Amygdala (tissue), 56 donors: ENCODE data around the gene MED13.
"Not testable (repeated sequence)": the region's sequence is repeated elsewhere in the genome, so short reads cannot be mapped to it uniquely, and the experiment has no call there.

Source experiments
- DNase-seq, 56 donors: peaks; one replicate each; lab custom pipeline; 2025; lab: John Stamatoyannopoulos, UW

MED13 gene

DNA sequence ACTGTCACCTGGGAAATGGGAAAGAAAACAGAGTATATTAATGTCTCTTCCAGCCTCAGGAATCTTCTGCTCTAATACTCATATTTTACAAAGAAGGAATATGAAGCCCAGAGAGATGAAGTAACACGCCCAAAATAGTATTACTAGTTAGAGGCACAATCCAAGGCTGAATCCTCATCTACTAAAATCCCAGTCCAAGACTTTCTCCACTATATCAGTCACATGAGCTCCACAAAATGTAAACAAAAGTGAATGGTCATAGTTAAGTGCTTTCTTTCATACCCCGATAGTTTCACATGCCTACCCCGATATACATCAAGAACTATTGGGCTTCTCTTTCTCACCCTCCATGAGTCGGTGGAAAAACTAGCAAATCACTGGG is 138.3 kb downstream of the MED13 start:
- DNase-seq: no peak

DNA sequence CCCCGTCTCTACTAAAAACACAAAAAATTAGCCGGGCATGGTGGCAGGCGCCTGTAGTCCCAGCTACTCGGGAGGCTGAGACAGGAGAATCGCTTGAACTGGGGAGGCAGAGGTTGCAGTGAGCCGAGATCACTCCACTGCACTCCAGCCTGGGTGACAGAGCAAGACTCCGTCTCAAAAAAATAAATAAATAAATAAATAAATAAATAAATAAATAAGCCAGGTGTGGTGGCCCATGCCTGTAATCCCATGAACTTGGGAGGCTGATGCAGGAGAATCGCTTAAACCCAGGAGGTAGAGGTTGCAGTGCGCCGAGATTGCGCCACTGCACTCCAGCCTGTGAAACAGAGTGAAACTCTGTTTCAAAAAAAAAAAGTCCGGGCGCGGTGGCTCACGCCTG is 149.9 kb downstream of the MED13 start:
- DNase-seq: not testable (repeated sequence)

DNA sequence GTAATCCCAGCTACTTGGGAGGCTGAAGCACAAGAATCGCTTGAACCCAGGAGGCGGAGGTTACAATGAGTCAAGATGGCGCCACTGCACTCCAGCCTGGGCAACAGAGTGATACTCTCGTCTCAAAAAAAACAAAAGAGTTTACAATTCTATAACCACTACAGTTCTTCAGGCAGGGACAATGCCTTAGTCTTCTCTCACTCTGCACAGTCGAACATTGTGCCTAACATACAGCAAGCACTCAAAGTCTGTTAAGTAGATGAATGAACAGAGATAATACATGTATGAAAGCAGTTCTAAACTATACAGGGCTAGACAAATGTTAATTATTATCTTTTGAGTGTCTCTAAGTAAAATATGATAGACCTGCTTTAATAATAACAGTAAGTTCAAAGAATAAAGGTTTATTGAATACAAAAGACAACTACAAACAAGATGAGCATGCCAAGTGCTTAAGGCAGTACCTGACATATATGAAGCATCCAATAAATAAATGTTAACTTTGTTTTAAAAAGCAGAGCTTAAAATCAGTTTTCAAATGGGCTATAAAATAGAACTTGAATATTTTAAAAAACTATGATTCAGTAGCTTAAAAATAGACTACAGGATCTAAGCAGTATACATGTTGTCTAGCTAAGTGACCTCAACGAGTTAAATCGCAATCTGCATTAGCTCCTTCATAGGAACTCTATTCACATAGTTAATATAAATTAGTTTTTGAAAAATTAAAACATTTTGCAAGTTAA is 156.6 kb downstream of the MED13 start:
- DNase-seq: no peak

DNA sequence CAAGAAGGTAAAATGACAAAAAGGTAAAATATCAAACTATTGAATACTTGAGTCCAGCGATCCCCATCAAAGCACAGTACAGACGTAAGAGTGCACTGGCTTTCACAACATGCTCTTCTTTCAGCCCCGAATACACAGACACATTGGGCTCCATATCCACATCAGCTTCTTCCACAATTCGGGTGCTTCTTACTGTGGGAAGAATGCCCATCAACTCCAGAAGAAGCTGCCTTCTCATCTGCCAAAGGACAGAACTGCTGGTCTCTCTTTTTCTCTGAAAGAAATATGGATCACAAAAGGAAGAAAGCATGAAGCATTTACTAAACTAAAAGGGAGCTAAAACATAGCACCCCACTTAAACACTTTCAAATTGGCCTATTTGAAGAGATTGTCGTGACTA is 157.7 kb downstream of the MED13 start:
- no peak for DNase-seq

DNA sequence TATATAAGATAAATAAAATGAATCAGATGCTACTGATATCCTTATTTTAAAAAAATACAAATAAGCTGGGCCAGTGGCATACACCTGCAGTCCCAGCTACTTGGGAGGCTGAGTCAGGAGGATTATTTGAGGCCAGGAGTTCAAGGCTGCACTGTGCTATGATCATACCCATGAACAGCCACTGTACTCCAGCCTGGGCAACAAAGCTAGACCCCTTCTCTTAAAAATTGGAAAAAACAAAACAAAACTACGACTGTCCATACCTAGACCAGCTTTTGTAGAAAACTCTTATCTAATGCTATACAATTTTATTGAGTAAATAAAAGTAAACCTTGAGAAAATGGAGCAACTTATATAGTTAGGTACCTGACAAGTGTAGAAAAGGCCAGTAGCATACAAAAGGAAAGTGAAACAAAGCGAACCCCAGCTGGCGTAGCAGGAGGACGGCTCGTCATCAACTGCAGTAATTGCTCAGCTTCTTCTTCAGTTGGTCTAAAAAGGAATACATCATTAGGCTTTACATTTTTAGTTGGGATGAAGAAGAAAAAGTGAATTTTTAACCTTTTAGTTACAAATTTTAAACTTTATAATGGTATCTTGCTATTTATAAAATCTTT is 160.9 kb downstream of the MED13 start:
- DNase-seq: no peak

DNA sequence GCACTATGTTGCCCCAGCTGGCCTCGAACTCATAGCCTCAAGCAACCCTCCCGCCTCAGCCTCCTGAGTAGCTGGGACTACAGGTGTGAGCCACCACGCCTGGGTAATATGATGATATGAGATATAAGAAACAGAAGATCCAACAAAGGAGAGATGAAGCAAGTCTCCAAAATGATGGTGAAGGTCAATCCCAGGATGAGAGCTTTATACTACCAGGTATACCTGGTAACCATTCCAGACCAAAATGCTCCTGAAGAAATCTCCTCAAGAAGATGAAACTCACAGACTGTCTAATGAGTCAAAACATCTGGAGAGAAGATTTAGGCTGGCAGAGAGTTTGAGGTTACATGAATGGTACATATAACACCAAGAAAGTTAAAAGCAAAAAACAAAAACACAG is 161.8 kb downstream of the MED13 start:
- DNase-seq: no peak

DNA sequence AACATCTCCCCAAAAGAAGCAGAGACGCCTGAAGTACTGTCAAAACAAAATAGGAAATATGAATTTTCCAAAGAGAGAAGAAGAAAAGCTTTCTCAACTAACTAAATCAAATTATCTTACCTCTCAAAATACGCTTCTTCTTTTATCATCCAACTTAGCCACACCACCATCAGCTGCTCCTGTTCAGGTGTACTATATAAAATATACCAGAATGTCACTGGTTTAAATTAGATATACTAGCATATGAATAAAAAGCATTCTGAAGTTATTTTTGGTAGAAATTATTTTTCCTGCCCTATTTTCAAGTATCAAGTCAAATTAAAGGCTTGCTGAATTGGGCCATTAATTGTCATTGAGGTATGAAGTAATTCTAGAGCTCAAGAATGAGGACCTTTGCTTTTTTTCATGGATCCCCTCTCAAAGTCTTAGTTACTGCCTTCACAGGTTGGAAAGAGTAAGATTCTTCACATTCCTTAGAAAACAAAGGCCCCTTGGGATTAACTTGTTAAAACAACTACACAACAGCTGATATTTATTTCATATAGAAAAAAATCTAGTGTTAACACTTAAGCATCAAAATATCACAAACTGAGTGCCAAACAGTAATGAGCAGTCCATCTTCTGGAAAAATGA is 167.4 kb downstream of the MED13 start:
- DNase-seq: no peak

DNA sequence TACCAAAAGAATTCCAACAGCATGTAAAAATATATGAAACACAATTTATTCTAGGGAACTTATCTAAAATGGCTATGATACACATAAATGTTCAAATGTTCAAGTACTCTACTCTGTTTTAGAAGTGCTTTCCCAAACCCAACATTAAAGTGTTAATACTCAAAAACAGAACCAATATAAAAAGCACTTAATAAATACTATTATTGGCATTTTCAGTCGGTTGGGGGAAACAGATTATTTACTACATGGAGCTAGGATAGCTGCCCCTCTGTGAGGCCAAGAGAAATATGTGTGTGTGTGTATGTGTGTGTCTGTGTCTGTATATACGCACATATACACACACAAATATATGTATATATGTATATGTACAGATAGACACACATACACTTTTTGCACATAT is 169.7 kb downstream of the MED13 start:
- DNase-seq: no peak

DNA sequence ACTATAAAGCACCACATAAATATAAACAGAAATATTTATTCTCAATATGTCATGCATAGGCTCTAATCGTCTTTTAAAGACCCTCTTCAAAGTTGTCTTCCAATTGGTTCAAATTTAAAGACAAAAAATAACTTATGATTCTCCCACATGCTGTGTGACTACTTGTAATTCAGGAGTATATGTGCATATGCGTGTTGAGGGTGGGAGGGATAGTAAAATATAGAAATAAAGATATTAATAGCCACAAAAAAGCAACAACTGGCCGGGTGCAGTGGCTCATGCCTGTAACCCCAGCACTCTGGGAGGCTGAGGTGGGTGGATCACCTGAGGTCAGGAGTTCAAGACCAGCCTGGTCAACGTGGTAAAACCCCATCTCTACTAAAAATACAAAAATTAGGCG is 170.8 kb downstream of the MED13 start:
- not testable (repeated sequence) for DNase-seq
